B cell (primary cell): ENCODE data around the gene HBG2. TPM values are rescaled to one million over a fixed set of nuclear protein-coding genes. Genes with fewer than 3 reads are reported as not detected.

Source experiments
- ATAC-seq: fragments of 200-7000 bp; cut with Tn5 transposase; one replicate; pipeline ENCODE4 v1.10.0; 2021; ENCODE audit warnings: low read depth, mild to moderate bottlenecking, moderate number of reproducible peaks, moderate library complexity
- CTCF ChIA-PET: fragments of 350-600 bp; sonication (Branson Sonifier 250); formaldehyde crosslinking; loops from one replicate; lab custom pipeline; 2021; ENCODE audit warnings: antibody characterized with exemption, inconsistent platforms; lab: Charles Lee
- POLR2A ChIA-PET: fragments of 350-600 bp; sonication (Branson Sonifier 250); formaldehyde crosslinking; loops from one replicate; lab custom pipeline; 2021; ENCODE audit warnings: antibody characterized with exemption; lab: Charles Lee
- DNase-seq: peaks from one replicate; pipeline ENCODE4 v3.0.0; 2013
- H2AFZ ChIP-seq: 2 replicates; pipeline ENCODE4 v1.6.1; 2012; ENCODE audit warnings: mild to moderate bottlenecking, low read depth, low read length; ENCODE audit not compliant: insufficient read depth, poor library complexity, severe bottlenecking
- H3K27ac ChIP-seq, 2 donors: 1 replicate in 1 of 2; 2 replicates in 1 of 2; pipeline ENCODE4 v1.5.1; 2012 to 2013; ENCODE audit warnings: low read length in 2 of 2, mild to moderate bottlenecking in 2 of 2, moderate library complexity in 1 of 2
- H3K27me3 ChIP-seq, 4 experiments: fragments of 200-600 bp in 1 of 4; sonication (generic) in 1 of 4; replicated peaks in 1 of 4; 1 replicate in 2 of 4; 2 replicates in 2 of 4; pipeline versions ENCODE4 v1.6.1 to v1.7.0; 2013 to 2016; ENCODE audit warnings: low read length in 3 of 4, mild to moderate bottlenecking in 2 of 4, mixed read lengths in 1 of 4, moderate library complexity in 1 of 4; ENCODE audit not compliant: insufficient read depth in 4 of 4, control insufficient read depth in 3 of 4; ENCODE audit errors: control extremely low read depth in 1 of 4
- H3K36me3 ChIP-seq, 2 experiments: replicated peaks in 1 of 2; 1 replicate in 1 of 2; 2 replicates in 1 of 2; pipeline versions ENCODE4 v1.6.1 to v1.7.1; 2013; ENCODE audit warnings: low read length in 1 of 2; ENCODE audit not compliant: insufficient read depth in 2 of 2, control insufficient read depth in 1 of 2; ENCODE audit errors: control extremely low read depth in 1 of 2, extremely low read depth in 1 of 2
- H3K4me1 ChIP-seq, 2 donors: fragments of 200-600 bp in 1 of 2; sonication (generic) in 1 of 2; 1 replicate in 1 of 2; 2 replicates in 1 of 2; pipeline versions ENCODE4 v1.5.1 to v1.6.1; 2013 to 2017; ENCODE audit warnings: low read length in 2 of 2; ENCODE audit not compliant: control insufficient read depth in 2 of 2, insufficient read depth in 2 of 2
- H3K4me2 ChIP-seq: replicated peaks from 2 replicates; pipeline ENCODE3; 2012; ENCODE audit warnings: mild to moderate bottlenecking, low read depth, low read length; ENCODE audit not compliant: poor library complexity, severe bottlenecking
- H3K4me3 ChIP-seq, 5 experiments: fragments of 200-600 bp in 1 of 5; sonication (generic) in 1 of 5; 1 replicate in 3 of 5; 2 replicates in 2 of 5; pipeline versions ENCODE4 v1.5.1 to v1.7.0; 2011 to 2016; ENCODE audit warnings: low read length in 4 of 5, mild to moderate bottlenecking in 4 of 5, low read depth in 2 of 5, control low read depth in 1 of 5, moderate library complexity in 1 of 5; ENCODE audit not compliant: insufficient read depth in 1 of 5; ENCODE audit errors: control extremely low read depth in 1 of 5, extremely low read depth in 1 of 5
- H3K79me2 ChIP-seq: fragments of 200-600 bp; sonication (generic); one replicate; pipeline ENCODE4 v1.6.0; 2016; ENCODE audit warnings: low read length; ENCODE audit not compliant: control insufficient read depth, insufficient read depth
- H3K9ac ChIP-seq: fragments of 200-600 bp; sonication (generic); 2 replicates; pipeline ENCODE4 v1.6.1; 2017; ENCODE audit warnings: mild to moderate bottlenecking, low read length, moderate library complexity
- H3K9me3 ChIP-seq, 3 donors: one replicate each; pipeline versions ENCODE4 v1.6.1 to v1.7.1; 2013; ENCODE audit warnings: low read length in 2 of 3; ENCODE audit not compliant: control insufficient read depth in 2 of 3, insufficient read depth in 1 of 3; ENCODE audit errors: control extremely low read depth in 1 of 3
- H4K20me1 ChIP-seq: 2 replicates; pipeline ENCODE4 v1.6.0; 2012; ENCODE audit warnings: mild to moderate bottlenecking, low read length; ENCODE audit not compliant: insufficient read depth, control insufficient read depth, poor library complexity, severe bottlenecking
- H3K27ac Mint-ChIP-seq: one replicate; pipeline ENCODE4 v1.8.0; 2021; ENCODE audit warnings: mixed read lengths
- H3K27me3 Mint-ChIP-seq: one replicate; pipeline ENCODE4 v1.8.0; 2021; ENCODE audit warnings: mixed read lengths
- H3K4me1 Mint-ChIP-seq: one replicate; pipeline ENCODE4 v1.8.0; 2021; ENCODE audit warnings: mixed read lengths
- H3K4me3 Mint-ChIP-seq: one replicate; pipeline ENCODE4 v1.8.0; 2021; ENCODE audit warnings: mixed read lengths
- H3K9me3 Mint-ChIP-seq: one replicate; pipeline ENCODE4 v1.8.0; 2022; ENCODE audit warnings: mixed read lengths; ENCODE audit not compliant: insufficient read depth
- CTCF ChIP-seq: fragments of 200-600 bp; IDR thresholded peaks from one replicate; pipeline ENCODE4 v1.8.0; 2022; ENCODE audit warnings: antibody characterized with exemption, mild to moderate bottlenecking
- EZH2 ChIP-seq: IDR thresholded peaks from 2 replicates; pipeline ENCODE4 v1.6.1; 2012; ENCODE audit warnings: borderline replicate concordance, low read depth, mild to moderate bottlenecking, moderate library complexity, low read length; ENCODE audit not compliant: insufficient read depth, poor library complexity, severe bottlenecking
- WGBS: methylation state at CpG from one replicate; pipeline ENCODE4 v1.1.5; 2013; ENCODE audit warnings: missing lambda C conversion rate; ENCODE audit not compliant: insufficient coverage; 5-methylcytosine and 5-hydroxymethylcytosine counted together
- intact Hi-C: fragments of 100-400 bp; cut with micrococcal nuclease; formaldehyde crosslinking; loops from one replicate; pipeline ENCODE4 v1.10.0; 2022
- polyA plus RNA-seq: library from polyadenylated mRNA; depleted of rRNA; stranded (reverse); fragments of >200 nt; gene quantifications from 2 replicates; pipeline ENCODE4 v1.2.3, GENCODE V29; 2012
- total RNA-seq, 2 donors: library from RNA; stranded (reverse); fragments of 120-200 nt in 1 of 2; gene quantifications; 1 replicate in 1 of 2; 2 replicates in 1 of 2; pipeline versions ENCODE4 v1.2.3 to v1.2.4, GENCODE V29; 2013 to 2022

The HBG2 gene
- total and polyA plus RNA-seq, 2 donors (not counting 1 experiment from before 2014, with no cell fraction given) = not detected

DNA sequence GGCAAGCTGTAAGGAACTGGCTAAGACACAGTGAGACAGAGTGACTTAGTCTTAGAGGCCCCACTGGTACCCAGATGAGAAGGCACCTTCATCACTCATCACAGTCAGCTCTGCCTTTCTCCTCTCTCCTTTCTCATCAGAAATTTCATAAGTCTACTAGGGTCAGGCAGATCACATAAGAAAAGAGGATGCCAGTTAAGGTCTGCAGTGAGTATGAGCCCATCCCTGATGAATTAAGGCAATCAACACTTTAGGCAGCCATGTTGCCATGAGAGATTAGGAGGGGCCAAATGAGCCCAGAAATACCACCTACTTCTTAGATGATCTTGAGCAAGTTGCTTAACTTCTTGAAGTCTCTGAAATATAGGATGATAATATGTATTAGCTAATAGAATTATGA lies 27.0 kb upstream of the HBG2 start:
- CTCF ChIA-PET = no interaction called here
- POLR2A ChIA-PET = no interaction called here
- H3K9ac ChIP-seq = no peak overlapping the region
- H3K4me2 ChIP-seq = no peak overlapping the region
- no peak overlapping the region for H2AFZ ChIP-seq
- no peaks in the 10 kb centered on the region for H4K20me1 ChIP-seq
- no peak overlapping the region for H3K27ac Mint-ChIP-seq
- H3K9me3 ChIP-seq = no peaks in the 10 kb centered on the region
- H3K4me3 Mint-ChIP-seq = no peak overlapping the region
- H3K27me3 Mint-ChIP-seq = peaks cover 3% of the 10 kb centered on the region
- H3K9me3 Mint-ChIP-seq = no peaks in the 10 kb centered on the region
- no peaks in the 10 kb centered on the region for H3K27me3 ChIP-seq
- no peak overlapping the region for H3K27ac ChIP-seq
- no peaks in the 10 kb centered on the region for H3K4me1 ChIP-seq
- H3K36me3 ChIP-seq = no peaks in the 10 kb centered on the region
- H3K4me1 Mint-ChIP-seq = no peaks in the 10 kb centered on the region
- DNase-seq (no peak), ATAC-seq (no peak)
- no peaks in the 10 kb centered on the region for H3K79me2 ChIP-seq
- intact Hi-C loops = no loop called here
- TF ChIP-seq EZH2 (no peak), CTCF (no peak)
- H3K4me3 ChIP-seq = no peak overlapping the region

DNA sequence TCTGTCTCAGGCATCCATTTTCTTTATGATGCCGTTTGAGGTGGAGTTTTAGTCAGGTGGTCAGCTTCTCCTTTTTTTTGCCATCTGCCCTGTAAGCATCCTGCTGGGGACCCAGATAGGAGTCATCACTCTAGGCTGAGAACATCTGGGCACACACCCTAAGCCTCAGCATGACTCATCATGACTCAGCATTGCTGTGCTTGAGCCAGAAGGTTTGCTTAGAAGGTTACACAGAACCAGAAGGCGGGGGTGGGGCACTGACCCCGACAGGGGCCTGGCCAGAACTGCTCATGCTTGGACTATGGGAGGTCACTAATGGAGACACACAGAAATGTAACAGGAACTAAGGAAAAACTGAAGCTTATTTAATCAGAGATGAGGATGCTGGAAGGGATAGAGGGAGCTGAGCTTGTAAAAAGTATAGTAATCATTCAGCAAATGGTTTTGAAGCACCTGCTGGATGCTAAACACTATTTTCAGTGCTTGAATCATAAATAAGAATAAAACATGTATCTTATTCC lies 26.1 kb upstream of the HBG2 start:
- POLR2A ChIA-PET = no interaction called here
- CTCF ChIA-PET = no interaction called here

More for the DNA sequence above, 26.1 kb upstream of the HBG2 start:
- no peak overlapping the region for H3K4me3 ChIP-seq
- Mint-ChIP-seq H3K9me3 (no peaks in the 10 kb centered on the region), H3K4me3 (no peak overlapping the region), H3K4me1 (no peaks in the 10 kb centered on the region), H3K27me3 (peaks cover 3% of the 10 kb centered on the region), H3K27ac (no peak overlapping the region)
- no peaks in the 10 kb centered on the region for H4K20me1 ChIP-seq
- H3K9ac ChIP-seq = no peak overlapping the region
- no peak for TF ChIP-seq CTCF
- TF ChIP-seq EZH2 = no peak
- no peaks in the 10 kb centered on the region for H3K9me3 ChIP-seq
- 19% methylated on average over 3 of the region's 3 CpGs for WGBS
- no peaks in the 10 kb centered on the region for H3K4me1 ChIP-seq
- no peaks in the 10 kb centered on the region for H3K27me3 ChIP-seq
- ATAC-seq (no peak), DNase-seq (no peak)
- intact Hi-C loops = no loop called here
- no peak overlapping the region for H3K4me2 ChIP-seq
- H3K79me2 ChIP-seq = no peaks in the 10 kb centered on the region
- H3K36me3 ChIP-seq = no peaks in the 10 kb centered on the region
- no peak overlapping the region for H2AFZ ChIP-seq
- H3K27ac ChIP-seq = no peak overlapping the region
